Urothelium cell line (cell line): Measurements from ENCODE around the gene MGST3.
"Not testable (repeated sequence)": the region's sequence is repeated elsewhere in the genome, so short reads cannot be mapped to it uniquely, and the experiment has no call there.

Experiments
- DNase-seq: peaks from one replicate; pipeline ENCODE4 v3.0.0; 2011; ENCODE audit warnings: low spot score, mixed read lengths
- FAIRE-seq: peaks from 2 replicates; lab custom pipeline; 2011; peaks lifted over from hg19 to GRCh38; lab: Jason Lieb, UNC

Gene MGST3

GRCh38 chr1:165628147-165628822 lies 2.7 kb upstream of the MGST3 start:
- FAIRE-seq (no peak), DNase-seq (no peak)

- FAIRE-seq (no peak), DNase-seq (no peak)
Observed at GRCh38 chr1:165629151-165629550, 1.9 kb upstream of the MGST3 start.

- DNase-seq (peak; percentile 41), FAIRE-seq (no peak)
Observed at GRCh38 chr1:165629848-165630628, 996 bp upstream of the MGST3 start.

- peak; percentile 73 for DNase-seq
Observed at GRCh38 chr1:165631342-165632151, 513 bp downstream of the MGST3 start.

GRCh38 chr1:165632152-165632469 lies 1.1 kb downstream of the MGST3 start:
- DNase-seq (no peak), FAIRE-seq (no peak)

More at GRCh38 chr1:165631342-165632151, 513 bp downstream of the MGST3 start:
- no peak for FAIRE-seq

- DNase-seq = no peak
- no peak for FAIRE-seq
Observed at GRCh38 chr1:165632491-165632890, 1.5 kb downstream of the MGST3 start.

- DNase-seq (no peak), FAIRE-seq (no peak)
Observed at GRCh38 chr1:165633614-165634013, 2.6 kb downstream of the MGST3 start.

- FAIRE-seq = no peak
- no peak for DNase-seq
Observed at GRCh38 chr1:165634154-165634921, 3.3 kb downstream of the MGST3 start.

GRCh38 chr1:165635329-165635728 lies 4.3 kb downstream of the MGST3 start:
- FAIRE-seq (no peak), DNase-seq (no peak)

GRCh38 chr1:165635823-165636222 lies 4.8 kb downstream of the MGST3 start:
- FAIRE-seq (no peak), DNase-seq (no peak)

GRCh38 chr1:165637427-165637826 lies 6.4 kb downstream of the MGST3 start:
- DNase-seq (no peak), FAIRE-seq (no peak)

- not testable (repeated sequence) for FAIRE-seq, DNase-seq
Observed at GRCh38 chr1:165638211-165638610, 7.2 kb downstream of the MGST3 start.

GRCh38 chr1:165639821-165640623 lies 9.0 kb downstream of the MGST3 start:
- DNase-seq (no peak), FAIRE-seq (no peak)

- FAIRE-seq = no peak
- DNase-seq = no peak
Observed at GRCh38 chr1:165641231-165641987, 10.4 kb downstream of the MGST3 start.

- DNase-seq (no peak), FAIRE-seq (no peak)
Observed at GRCh38 chr1:165644064-165644735, 13.2 kb downstream of the MGST3 start.

GRCh38 chr1:165645654-165646366 lies 14.8 kb downstream of the MGST3 start:
- no peak for DNase-seq
- FAIRE-seq = no peak

- FAIRE-seq (no peak), DNase-seq (no peak)
Observed at GRCh38 chr1:165647517-165647916, 16.5 kb downstream of the MGST3 start.

GRCh38 chr1:165647970-165648369 lies 16.9 kb downstream of the MGST3 start:
- FAIRE-seq = no peak
- no peak for DNase-seq
